GM19193 (cell line): Measurements from ENCODE around the gene FRS3.
A peak's percentile ranks its signal among the peaks of the same experiment; 100 is the strongest.

ENCODE experiments used
- POLR2A ChIP-seq: IDR thresholded peaks from 4 replicates; pipeline ENCODE4 v1.6.1; 2011; ENCODE audit not compliant: insufficient read depth, insufficient read length; ENCODE audit errors: extremely low read depth

Gene FRS3

GRCh38 chr6:41741625-41742490 is 37.8 kb downstream of the FRS3 start:
- no peak for TF ChIP-seq POLR2A

- TF ChIP-seq POLR2A, result no peak
Measured at GRCh38 chr6:41740366-41741162, 39.1 kb downstream of the FRS3 start.

- TF ChIP-seq POLR2A, result no peak
Measured at GRCh38 chr6:41739041-41739440, 40.7 kb downstream of the FRS3 start.

- TF ChIP-seq POLR2A, result no peak
Measured at GRCh38 chr6:41737591-41738130, 42.0 kb downstream of the FRS3 start.

GRCh38 chr6:41736800-41737555 is 42.7 kb downstream of the FRS3 start:
- TF ChIP-seq POLR2A, result no peak

GRCh38 chr6:41736186-41736733 is 43.4 kb downstream of the FRS3 start:
- no peak for TF ChIP-seq POLR2A

GRCh38 chr6:41735427-41736185 is 44.1 kb downstream of the FRS3 start, which contains the start of gene TFEB:
TSS of gene TFEB (minus strand) at chr6:41735608. CDS start at chr6:41691213, 44,395 bp downstream.
- TF ChIP-seq POLR2A, result no peak

GRCh38 chr6:41734666-41735426 is 44.9 kb downstream of the FRS3 start:
- TF ChIP-seq POLR2A, result peak; percentile 36

- peak; percentile 71 for TF ChIP-seq POLR2A
Measured at GRCh38 chr6:41733707-41734665, 45.7 kb downstream of the FRS3 start.

- no peak for TF ChIP-seq POLR2A
Measured at GRCh38 chr6:41733360-41733706, 46.4 kb downstream of the FRS3 start.

GRCh38 chr6:41732591-41733359 is 46.9 kb downstream of the FRS3 start:
- peak; percentile 58 for TF ChIP-seq POLR2A
